Fibroblast of mammary gland (primary cell): ENCODE measurements around the gene RASAL2.
"Not testable (repeated sequence)": the region's sequence is repeated elsewhere in the genome, so short reads cannot be mapped to it uniquely, and the experiment has no call there.

Experiments
- DNase-seq: peaks from one replicate; pipeline ENCODE4 v3.0.0-alpha.2; 2010; ENCODE audit warnings: low read depth
- H3K4me3 ChIP-seq: 2 replicates; pipeline ENCODE4 v1.5.1; 2011; ENCODE audit warnings: low read depth, mild to moderate bottlenecking, low read length, moderate library complexity; ENCODE audit not compliant: control insufficient read depth
- TF ChIP-seq, protein P1 (sequence below): conservative IDR thresholded peaks from 2 replicates; pipeline ENCODE4 v1.5.1; 2011; ENCODE audit warnings: low read depth, low read length, inconsistent platforms; ENCODE audit not compliant: control insufficient read depth, insufficient read depth

RASAL2 gene

DNA sequence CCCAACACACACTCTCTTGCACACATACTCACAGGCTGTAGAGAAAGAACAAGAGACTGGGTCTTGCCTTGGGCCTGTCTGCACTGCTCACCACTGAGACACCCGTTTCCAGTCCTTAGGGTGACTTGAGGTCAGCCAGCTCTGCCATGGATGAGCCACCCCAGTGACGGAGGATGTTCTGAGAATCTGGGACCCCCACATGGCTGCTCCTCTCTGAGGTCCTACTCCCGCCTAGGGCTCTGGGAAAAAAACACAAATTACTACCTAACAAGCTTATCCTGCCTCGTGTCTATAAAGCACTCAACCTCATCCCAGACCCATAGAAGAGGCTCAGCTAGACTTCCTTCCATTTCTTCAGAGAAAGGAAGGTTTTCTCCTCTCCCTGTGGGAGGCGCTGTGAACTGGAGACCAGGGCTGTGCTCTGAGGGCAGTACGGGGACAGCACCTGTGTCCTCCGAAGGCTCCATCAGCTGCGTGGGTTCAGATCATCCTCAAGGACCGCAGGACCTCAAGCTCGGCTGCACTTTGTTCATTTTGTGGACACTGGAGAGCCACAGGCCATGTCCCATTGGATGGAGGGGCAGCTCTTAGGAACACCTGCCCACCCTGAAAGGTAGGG, 407.1 kb downstream of the RASAL2 start:
- TF ChIP-seq, protein P1, sequence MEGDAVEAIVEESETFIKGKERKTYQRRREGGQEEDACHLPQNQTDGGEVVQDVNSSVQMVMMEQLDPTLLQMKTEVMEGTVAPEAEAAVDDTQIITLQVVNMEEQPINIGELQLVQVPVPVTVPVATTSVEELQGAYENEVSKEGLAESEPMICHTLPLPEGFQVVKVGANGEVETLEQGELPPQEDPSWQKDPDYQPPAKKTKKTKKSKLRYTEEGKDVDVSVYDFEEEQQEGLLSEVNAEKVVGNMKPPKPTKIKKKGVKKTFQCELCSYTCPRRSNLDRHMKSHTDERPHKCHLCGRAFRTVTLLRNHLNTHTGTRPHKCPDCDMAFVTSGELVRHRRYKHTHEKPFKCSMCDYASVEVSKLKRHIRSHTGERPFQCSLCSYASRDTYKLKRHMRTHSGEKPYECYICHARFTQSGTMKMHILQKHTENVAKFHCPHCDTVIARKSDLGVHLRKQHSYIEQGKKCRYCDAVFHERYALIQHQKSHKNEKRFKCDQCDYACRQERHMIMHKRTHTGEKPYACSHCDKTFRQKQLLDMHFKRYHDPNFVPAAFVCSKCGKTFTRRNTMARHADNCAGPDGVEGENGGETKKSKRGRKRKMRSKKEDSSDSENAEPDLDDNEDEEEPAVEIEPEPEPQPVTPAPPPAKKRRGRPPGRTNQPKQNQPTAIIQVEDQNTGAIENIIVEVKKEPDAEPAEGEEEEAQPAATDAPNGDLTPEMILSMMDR = no peak
- H3K4me3 ChIP-seq = no peak overlapping the region
- DNase-seq = no peak

DNA sequence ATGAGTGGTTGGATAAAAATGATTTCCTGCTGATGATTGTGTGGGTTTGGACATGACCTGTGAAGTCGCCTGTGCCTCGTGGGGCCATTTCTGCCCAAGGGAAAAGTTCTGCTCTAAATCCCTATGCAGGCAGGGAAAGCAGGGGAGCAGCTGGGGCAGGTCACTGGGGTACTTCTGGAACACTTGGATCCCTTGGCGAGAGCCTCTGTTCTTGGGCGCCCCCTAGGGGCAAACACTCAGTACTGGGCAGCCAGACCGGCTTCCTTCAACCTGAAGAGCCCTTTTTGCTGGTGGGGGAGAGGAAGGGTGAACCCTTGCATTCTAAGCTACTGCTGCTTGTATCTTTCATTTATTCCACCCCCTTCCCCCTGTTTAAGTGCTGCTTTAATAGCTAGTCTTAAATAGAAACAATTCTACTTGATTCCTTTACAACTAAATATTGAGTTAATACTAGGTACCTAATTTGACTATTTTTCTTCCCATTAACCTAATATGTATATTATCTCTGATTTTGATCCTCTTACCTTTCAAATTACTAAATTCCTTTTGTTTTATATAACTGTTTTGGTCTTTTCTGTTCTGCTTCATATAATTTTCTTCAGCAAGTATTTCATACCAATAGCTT, 407.9 kb downstream of the RASAL2 start:
- DNase-seq = peak; percentile 62
- TF ChIP-seq, protein P1 = peak; percentile 98
- H3K4me3 ChIP-seq = no peak overlapping the region

- no peak for DNase-seq
- no peak overlapping the region for H3K4me3 ChIP-seq
- TF ChIP-seq, protein P1 = no peak
These were observed 408.4 kb downstream of the RASAL2 start for GRCh38 chr1:178502330-178502714.

DNA sequence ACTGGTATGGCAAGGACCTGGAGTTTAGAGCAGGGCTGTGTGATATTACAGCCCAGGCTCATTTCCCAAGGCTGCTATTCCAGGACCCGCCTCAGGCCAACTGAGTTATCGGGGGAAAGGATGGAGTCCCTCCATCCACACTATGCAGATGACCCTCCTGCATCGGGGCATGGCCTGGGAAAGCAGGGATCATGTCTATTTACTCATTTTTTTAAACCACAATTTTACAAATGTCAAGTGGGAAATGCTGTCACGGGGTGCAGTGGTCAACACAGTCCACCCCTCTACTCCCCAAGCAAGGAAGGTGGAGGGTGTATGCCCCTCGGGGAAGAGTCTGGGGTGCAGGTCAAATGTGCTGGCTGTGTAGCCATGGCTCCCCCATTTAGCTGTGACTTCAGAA, 409.0 kb downstream of the RASAL2 start:
- no peak for DNase-seq
- H3K4me3 ChIP-seq = no peak overlapping the region
- TF ChIP-seq, protein P1 = no peak

GRCh38 chr1:178503316-178503715, 409.4 kb downstream of the RASAL2 start:
- H3K4me3 ChIP-seq, DNase-seq: not testable (repeated sequence)

DNA sequence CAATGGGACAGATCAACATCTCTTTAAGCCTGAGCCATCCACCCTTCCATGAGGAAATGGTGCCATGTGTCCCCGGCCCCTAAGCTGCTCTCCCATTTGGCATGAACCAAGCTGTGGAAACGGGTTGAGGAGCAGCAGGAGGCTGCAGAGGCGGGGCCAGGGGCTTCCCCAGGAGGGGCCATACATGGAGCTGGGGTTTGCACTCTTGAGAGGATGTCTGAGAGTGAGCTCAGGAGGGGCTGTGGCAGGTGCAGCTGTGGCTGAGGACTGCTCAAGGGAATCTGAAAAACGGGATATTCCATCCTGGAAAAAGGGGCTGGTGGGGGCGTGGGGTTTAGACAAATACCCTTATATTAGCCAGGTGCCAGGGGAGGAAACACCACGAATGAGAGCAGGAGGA, 409.9 kb downstream of the RASAL2 start:
- no peak for DNase-seq
- TF ChIP-seq, protein P1 = no peak
- H3K4me3 ChIP-seq = no peak overlapping the region

DNA sequence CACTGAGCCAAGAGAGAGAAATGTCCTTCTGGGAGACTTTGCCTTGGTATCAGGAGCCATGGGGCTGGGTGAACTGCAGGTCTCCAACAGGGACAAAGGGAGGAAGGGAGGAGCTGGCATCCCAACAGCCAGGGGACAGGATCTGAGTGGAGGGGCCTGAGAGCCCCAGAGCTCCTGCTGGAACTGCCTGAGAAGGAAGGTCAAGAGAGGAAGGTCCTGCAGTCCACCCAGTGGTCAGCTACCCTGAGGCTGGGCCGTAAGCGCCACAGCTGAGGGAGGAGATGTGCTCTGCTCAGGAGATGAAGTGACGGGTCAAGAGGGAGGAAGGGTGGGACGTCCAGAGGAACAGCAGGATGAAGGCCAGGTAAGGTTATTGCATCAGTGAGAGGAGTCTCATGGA, 410.4 kb downstream of the RASAL2 start:
- no peak overlapping the region for H3K4me3 ChIP-seq
- no peak for DNase-seq
- TF ChIP-seq, protein P1 = no peak
